ENCODE data around the gene NCKAP5L.

GRCh38 chr12:49864798-49865090, 36.5 kb upstream of the NCKAP5L start:
- no peak for TF ChIP-seq CTCF (IDR thresholded peaks at IDR 0.05)
- TF ChIP-seq POLR2AphosphoS5 (IDR thresholded peaks at IDR 0.05) = no peak
- TF ChIP-seq EP300 (IDR thresholded peaks at IDR 0.05) = no peak

Measured in esophagus muscularis mucosa (tissue), 4 donors.